NCI-H146 treated with DMSO at 0.1 percent for 48 hours (cell line): ENCODE measurements around the gene BMP5.
A peak's percentile ranks its signal among the peaks of the same experiment; 100 is the strongest.
"Not testable (repeated sequence)": the region's sequence is repeated elsewhere in the genome, so short reads cannot be mapped to it uniquely, and the experiment has no call there.

ENCODE experiments used
- DNase-seq: peaks from one replicate; lab custom pipeline; 2025; ENCODE audit not compliant: unreplicated experiment; lab: John Stamatoyannopoulos, UW

The BMP5 gene

GRCh38 chr6:55875400-55875799, at the start of gene BMP5:
Gene BMP5 (minus strand): TSS chr6:55875590. CDS start chr6:55874865, 725 bp downstream.
- DNase-seq, result no peak

DNA sequence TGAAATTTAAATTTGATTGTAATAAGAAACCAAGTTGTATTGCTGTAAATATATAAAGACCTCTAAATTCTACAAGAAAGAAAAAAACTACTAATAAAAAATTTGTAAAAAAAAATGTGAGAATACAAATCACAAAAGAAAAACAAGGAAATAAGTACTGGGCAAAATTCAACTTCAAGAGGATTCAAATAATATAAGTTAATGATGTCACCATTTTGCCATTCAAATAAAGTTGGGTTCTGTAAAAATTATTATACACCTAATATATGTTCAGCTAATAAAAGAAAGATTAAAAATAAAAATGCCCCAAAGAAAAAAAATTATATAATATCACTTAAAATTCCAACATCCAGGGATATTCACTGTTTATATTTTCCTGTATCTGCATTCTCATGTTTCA, 47.0 kb upstream of the BMP5 start:
- no peak for DNase-seq

GRCh38 chr6:55919716-55920308, 44.4 kb upstream of the BMP5 start:
- DNase-seq, result no peak

DNA sequence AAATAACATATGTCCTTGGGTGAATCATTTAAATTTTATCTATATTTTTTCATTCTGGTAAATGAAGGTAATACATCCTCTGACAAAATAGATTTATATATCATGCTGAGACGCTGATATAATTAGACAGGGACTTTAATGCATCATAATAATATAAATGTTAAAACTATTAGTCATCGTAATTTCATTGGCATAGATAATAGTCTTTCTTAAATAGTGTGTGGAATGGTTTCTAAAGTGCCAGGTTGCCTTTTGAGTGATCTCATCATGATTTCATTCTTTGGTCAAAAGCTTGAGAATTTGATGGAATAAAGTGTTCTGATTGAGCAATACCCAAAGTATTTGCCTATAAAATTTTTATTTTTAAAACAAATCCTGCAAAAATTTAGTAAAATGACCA, 43.2 kb upstream of the BMP5 start:
- DNase-seq, result no peak

DNA sequence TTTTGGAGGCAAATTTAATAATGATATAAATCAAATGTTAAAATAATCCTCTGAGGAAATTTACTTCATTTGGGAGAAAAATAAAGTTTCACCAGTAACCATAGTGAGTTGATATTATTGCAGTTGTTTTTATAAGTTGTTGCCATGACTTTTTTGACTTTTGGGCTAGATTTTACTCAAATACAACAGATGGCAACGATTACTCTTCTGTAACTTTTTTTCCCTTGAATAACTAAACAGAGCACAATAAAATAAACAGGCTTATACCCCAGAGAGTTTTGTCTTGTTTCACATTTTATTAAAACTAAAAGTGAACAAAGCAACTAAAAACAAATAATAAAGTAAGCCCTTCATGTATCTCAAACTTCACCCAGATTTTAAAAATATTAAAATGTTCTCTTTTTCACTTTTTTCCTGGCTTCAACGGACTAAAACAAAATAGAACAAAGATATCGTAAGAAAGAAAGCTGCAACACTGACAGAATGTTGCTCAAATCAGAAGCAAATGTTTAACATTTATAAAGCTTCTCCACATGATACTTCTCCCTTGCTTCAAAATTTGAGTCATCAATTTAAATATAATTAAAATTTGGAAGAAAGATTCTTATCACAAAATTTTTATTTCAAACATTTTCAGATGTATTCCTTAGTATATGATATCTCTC, 42.5 kb upstream of the BMP5 start:
- no peak for DNase-seq

GRCh38 chr6:55916188-55916587, 40.8 kb upstream of the BMP5 start:
- DNase-seq, result no peak

GRCh38 chr6:55913228-55914195, 38.1 kb upstream of the BMP5 start:
- DNase-seq, result no peak

DNA sequence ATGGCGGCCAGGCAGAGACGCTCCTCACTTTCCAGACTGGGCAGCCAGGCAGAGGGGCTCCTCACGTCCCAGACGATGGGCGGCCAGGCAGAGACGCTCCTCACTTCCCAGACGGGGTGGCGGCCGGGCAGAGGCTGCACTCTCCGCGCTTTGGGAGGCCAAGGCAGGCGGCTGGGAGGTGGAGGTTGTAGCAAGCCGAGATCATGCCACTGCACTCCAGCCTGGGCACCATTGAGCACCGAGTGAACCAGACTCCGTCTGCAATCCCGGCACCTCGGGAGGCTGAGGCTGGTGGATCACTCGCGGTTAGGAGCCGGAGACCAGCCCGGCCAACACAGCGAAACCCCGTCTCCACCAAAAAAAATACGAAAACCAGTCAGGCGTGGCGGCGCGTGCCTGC, 35.1 kb upstream of the BMP5 start:
- DNase-seq, result not testable (repeated sequence)

GRCh38 chr6:55909911-55910310, 34.5 kb upstream of the BMP5 start:
- not testable (repeated sequence) for DNase-seq

GRCh38 chr6:55902796-55903195, 27.4 kb upstream of the BMP5 start:
- no peak for DNase-seq

- DNase-seq, result no peak
Measured at GRCh38 chr6:55901765-55902270, 26.4 kb upstream of the BMP5 start.

- no peak for DNase-seq
Measured at GRCh38 chr6:55898342-55898741, 23.0 kb upstream of the BMP5 start.

GRCh38 chr6:55897346-55897745, 22.0 kb upstream of the BMP5 start:
- DNase-seq, result no peak

DNA sequence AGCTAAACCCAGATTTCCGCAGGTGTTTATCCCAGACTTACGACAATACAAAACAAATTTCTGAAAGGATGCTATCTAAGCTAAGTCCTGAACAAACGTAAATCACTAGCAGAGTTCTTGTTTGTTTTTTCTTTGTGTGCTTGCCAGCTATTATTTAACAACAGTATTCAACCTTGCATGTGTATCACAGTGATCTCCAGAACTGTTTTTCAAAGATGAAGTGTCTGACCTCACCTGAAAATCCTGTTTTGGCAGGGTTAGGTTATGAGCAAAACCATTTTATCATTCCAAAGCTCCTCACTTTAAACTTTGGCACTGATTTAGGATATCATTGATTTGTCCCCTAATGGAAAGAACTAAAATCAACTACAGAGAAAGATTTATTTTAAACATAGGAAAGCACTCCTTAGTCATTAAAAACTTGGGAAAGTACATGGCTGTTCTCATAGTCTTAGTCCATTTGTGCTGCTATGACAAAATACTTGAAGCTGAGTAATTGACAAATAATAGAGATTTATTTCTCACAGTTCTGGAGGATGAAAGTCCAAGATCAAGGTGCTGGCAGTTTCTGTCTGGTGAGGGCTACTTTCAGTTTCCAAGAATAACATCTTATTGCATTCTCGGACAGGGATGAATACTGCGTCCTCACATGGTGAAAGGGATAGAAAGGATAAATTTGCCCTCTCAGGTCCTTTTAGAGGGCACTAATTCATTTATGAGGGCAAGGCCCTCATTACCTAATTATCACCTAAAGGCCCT, 20.8 kb upstream of the BMP5 start:
- no peak for DNase-seq

DNA sequence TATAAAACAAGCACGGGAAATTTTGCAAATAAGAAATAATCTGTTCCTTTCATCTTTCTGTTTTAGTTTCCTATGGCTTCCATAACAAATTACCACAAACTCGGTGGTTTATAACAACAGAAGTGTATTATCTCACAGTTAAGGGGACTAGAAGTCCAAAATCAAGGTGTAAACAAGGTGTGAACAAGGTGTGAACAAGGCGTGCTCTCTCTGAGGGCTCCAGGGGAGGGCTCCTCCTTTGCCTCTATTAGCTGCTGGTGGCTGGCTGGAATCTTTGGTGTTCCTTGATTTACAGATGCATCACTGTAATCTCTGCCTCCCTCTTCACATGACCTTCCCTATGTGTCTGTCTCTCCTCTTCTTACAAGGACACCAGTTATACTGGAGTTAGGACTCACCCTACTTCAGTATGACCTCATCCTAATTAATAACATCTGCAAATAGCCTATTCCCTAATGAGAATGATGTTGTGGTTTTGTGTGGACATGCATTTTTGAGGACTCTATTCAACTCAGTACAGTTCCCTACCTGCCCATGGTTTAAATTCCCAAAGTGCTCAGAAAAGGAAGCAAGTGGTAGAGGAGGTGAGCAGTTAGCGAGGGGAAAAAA, 17.5 kb upstream of the BMP5 start:
- DNase-seq, result no peak

DNA sequence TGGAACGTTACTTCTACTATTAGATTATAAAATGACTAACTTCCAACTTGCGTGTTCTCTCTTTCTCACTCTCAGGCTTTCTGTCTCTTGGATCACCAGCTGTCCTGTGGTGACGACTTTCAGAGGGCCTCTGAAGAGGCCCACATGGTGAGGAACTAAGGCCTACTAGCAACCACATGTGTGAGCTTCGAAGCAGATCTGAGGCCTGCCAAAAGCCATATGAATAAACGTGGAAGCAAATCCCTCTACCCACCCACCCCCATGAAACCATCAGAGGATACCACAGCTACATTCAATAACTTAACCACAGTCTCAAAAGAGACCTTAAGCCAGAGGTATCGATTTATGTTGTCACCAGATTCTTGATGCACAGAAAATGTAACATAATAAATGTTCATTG, 13.5 kb upstream of the BMP5 start:
- DNase-seq, result no peak

DNA sequence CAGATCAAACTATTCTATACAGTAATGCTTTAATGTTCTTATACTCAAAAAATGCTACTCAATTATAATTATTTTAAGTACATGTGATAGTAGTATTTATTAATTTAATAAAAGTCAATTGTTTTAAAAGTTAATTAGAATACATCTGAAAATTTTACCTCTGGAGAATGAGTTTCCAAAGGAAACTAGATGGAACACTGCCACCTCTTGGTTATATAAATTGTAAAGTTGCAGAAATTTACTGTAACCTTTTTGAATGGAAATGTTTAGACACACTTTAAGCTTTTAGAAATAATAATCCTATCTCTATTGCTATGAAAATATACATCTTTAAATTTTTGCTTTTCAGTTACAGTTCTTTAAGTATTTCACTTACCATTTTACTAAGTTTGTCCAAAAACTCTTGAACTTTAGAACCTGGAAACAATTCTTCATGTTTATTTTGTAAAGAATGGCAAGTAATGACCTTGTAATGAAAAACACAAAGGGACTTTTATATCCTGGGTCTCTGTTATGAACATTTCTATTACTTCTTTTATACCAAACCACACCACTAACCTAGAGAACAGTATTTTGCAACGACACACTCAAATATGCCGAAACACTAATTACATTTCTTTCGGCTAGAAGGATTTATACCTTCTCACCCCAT, 10.9 kb upstream of the BMP5 start:
- peak; percentile 8 for DNase-seq

- DNase-seq, result no peak
Measured at GRCh38 chr6:55882718-55883569, 7.6 kb upstream of the BMP5 start.

DNA sequence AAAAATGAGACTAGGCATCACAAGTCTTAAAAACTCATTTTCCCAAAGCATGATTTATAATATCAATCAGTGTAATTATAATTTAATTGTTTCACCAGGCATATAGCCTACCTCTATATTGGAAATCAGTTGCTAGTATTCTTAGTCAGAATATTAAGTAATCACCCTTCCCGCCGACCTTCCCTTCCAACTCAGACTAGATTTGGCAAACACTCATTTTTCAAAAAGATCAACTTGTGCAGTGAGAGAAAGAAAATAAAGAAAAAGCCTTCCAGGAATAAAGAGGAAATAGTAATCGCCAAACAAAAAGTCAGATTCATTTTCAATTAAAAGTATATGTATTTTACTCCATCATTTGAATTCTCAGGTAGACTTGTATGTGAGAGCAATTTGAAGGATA, 1.9 kb upstream of the BMP5 start:
- DNase-seq, result no peak
